Measurements from ENCODE around the gene CNTN3. TPM values are rescaled to one million over a fixed set of nuclear protein-coding genes. Genes with fewer than 3 reads are reported as not detected.
A peak's percentile ranks its signal among the peaks of the same experiment; 100 is the strongest.

CNTN3 gene
- total RNA-seq, 1 donor from 2014 or later = 11.3 TPM

DNA sequence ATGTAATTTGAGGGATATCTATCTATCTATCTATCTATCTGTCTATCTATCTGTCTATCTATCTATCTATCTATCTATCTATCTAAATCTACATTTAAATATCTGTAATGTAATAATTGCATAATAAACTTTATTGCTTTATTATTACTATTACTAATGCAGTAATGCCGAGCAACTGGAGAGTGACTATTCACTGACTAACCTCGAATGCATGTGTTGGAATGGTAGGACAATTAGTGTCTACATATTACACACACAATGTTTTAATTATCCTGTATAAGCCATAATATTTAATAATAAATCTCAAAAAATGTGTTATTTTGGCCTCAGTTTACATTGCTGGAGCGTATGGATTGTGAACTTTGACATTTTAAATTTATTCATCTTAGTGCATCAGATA lies 25.2 kb upstream of the CNTN3 start:
- TF ChIP-seq, protein P1, sequence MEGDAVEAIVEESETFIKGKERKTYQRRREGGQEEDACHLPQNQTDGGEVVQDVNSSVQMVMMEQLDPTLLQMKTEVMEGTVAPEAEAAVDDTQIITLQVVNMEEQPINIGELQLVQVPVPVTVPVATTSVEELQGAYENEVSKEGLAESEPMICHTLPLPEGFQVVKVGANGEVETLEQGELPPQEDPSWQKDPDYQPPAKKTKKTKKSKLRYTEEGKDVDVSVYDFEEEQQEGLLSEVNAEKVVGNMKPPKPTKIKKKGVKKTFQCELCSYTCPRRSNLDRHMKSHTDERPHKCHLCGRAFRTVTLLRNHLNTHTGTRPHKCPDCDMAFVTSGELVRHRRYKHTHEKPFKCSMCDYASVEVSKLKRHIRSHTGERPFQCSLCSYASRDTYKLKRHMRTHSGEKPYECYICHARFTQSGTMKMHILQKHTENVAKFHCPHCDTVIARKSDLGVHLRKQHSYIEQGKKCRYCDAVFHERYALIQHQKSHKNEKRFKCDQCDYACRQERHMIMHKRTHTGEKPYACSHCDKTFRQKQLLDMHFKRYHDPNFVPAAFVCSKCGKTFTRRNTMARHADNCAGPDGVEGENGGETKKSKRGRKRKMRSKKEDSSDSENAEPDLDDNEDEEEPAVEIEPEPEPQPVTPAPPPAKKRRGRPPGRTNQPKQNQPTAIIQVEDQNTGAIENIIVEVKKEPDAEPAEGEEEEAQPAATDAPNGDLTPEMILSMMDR (IDR thresholded peaks at IDR 0.05; ENCODE audit: unreplicated experiment) = no peak
- peaks cover 3% of the 10 kb centered on the region for H3K9me3 Mint-ChIP-seq (ENCODE audit: low read depth)

DNA sequence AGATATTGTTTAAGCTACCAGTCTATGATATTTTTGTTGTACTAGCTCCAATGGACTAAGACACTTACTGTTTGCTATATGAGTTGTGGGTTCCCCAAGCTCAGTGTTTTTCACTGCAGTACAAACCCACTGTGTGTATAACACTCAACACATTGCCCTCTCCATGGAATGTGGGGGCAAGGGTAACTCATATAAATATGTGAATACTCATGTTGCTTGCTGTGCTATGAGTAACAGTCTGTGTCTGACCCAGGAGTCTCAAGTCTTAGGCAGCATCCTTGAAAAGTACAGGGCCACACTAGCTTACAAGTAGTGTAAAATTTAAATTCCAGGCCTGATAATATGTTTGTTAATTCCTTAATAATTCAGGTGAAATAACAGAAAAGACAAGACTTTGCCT lies 22.5 kb upstream of the CNTN3 start:
- DNase-seq (ENCODE audit: low spot score, unreplicated experiment) = no peak
- Mint-ChIP-seq H3K27me3 (no peaks in the 10 kb centered on the region), H3K4me3 (ENCODE audit: low read depth) (no peak overlapping the region), H3K9me3 (ENCODE audit: low read depth) (peaks cover 3% of the 10 kb centered on the region), H3K36me3 (ENCODE audit: insufficient read depth) (no peaks in the 10 kb centered on the region), H3K4me1 (ENCODE audit: low read depth) (peaks cover 2% of the 10 kb centered on the region), H3K27ac (no peak overlapping the region)
- TF ChIP-seq, protein P1 (IDR thresholded peaks at IDR 0.05; ENCODE audit: unreplicated experiment) = no peak

More for the DNA sequence above, 25.2 kb upstream of the CNTN3 start:
- Mint-ChIP-seq H3K4me3 (ENCODE audit: low read depth) (no peak overlapping the region), H3K36me3 (ENCODE audit: insufficient read depth) (no peaks in the 10 kb centered on the region), H3K4me1 (ENCODE audit: low read depth) (peaks cover 18% of the 10 kb centered on the region), H3K27me3 (no peaks in the 10 kb centered on the region), H3K27ac (no peak overlapping the region)
- no peak for DNase-seq (ENCODE audit: low spot score, unreplicated experiment)

DNA sequence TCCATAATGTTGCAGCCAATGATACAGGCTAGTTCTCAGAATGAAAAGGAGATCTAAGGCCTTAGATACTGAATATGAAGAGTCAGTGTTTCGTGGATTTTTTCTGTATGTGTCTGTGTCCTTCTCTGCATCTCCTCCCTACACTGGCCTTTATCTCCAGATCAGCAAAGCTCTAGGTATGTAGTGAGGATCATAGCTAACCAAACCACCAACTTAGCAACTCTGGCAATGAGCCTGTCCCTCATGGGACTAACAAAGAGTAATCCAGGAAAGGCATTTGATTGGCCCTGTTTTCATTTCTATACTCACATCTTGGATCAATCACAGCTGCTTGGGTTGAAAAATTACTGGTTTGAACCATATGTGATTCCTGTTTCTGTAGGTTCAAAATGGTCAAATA lies 18.6 kb upstream of the CNTN3 start:
- Mint-ChIP-seq H3K27me3 (no peaks in the 10 kb centered on the region), H3K27ac (no peak overlapping the region), H3K36me3 (ENCODE audit: insufficient read depth) (no peaks in the 10 kb centered on the region), H3K4me3 (ENCODE audit: low read depth) (no peak overlapping the region), H3K9me3 (ENCODE audit: low read depth) (no peaks in the 10 kb centered on the region), H3K4me1 (ENCODE audit: low read depth) (no peaks in the 10 kb centered on the region)
- TF ChIP-seq, protein P1 (IDR thresholded peaks at IDR 0.05; ENCODE audit: unreplicated experiment) = no peak
- DNase-seq (ENCODE audit: low spot score, unreplicated experiment) = no peak

DNA sequence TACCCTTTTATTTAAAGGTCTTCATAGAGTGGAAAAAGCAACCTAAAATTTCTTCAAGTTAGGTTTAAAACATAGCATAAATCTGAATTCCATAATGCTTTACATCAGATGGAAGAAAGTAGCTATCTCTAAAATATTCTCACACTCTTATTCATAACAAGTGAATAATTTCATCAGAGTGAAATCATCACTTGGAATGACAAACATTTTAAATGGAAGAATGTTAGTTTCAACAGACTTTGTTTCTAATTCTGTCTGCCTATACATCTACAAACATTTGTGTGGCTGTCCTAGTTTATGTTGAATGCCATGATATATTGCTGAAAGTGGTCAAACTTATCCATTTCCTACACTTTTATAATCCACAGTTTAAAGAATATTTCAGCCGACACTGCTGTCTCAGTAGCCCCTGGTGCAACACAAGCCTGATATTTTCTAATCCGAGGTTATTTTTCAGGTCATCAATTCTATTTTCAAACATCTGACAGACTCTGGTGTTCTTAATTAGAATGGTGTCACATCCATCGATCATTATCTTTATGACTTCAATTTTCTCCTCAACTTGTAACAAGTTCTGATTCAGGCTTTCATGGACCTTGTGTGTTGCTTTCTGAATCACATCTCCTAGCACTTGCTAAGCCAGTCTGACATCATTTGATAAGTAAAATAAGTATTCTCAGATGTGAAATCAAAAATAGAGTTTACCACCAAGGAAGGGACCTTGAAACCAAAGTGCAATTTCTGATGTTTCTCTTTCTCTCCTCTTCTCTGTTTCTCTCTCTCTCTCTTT lies 17.1 kb upstream of the CNTN3 start:
- Mint-ChIP-seq H3K27me3 (no peaks in the 10 kb centered on the region), H3K4me1 (ENCODE audit: low read depth) (no peaks in the 10 kb centered on the region), H3K36me3 (ENCODE audit: insufficient read depth) (no peaks in the 10 kb centered on the region), H3K9me3 (ENCODE audit: low read depth) (no peaks in the 10 kb centered on the region), H3K27ac (no peak overlapping the region), H3K4me3 (ENCODE audit: low read depth) (no peak overlapping the region)
- no peak for DNase-seq (ENCODE audit: low spot score, unreplicated experiment)
- TF ChIP-seq, protein P1 (IDR thresholded peaks at IDR 0.05; ENCODE audit: unreplicated experiment) = no peak

DNA sequence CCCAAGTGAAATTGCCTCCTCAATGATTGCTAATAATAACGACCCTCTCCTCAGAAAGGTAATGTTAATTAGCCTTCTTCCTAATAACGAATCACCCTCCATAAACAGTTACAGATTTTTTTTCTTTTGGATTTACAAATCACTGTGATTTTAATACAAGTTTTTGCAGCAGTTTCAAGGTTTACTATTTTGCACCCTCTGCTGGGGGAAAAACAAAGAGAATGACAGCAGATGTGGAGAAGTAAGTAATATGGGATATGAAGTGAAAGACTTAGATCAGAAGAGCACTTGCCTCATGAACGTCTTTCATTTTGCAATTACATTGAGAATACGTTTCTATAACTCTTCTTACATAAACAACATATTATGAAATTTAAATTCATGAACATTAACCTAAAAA lies 16.1 kb upstream of the CNTN3 start:
- Mint-ChIP-seq H3K27me3 (no peaks in the 10 kb centered on the region), H3K36me3 (ENCODE audit: insufficient read depth) (no peaks in the 10 kb centered on the region), H3K27ac (no peak overlapping the region), H3K4me1 (ENCODE audit: low read depth) (no peaks in the 10 kb centered on the region), H3K4me3 (ENCODE audit: low read depth) (no peak overlapping the region), H3K9me3 (ENCODE audit: low read depth) (no peaks in the 10 kb centered on the region)
- no peak for DNase-seq (ENCODE audit: low spot score, unreplicated experiment)
- TF ChIP-seq, protein P1 (IDR thresholded peaks at IDR 0.05; ENCODE audit: unreplicated experiment) = peak; percentile 41
